ENCODE data around the gene PKP4.

PKP4 gene

DNA sequence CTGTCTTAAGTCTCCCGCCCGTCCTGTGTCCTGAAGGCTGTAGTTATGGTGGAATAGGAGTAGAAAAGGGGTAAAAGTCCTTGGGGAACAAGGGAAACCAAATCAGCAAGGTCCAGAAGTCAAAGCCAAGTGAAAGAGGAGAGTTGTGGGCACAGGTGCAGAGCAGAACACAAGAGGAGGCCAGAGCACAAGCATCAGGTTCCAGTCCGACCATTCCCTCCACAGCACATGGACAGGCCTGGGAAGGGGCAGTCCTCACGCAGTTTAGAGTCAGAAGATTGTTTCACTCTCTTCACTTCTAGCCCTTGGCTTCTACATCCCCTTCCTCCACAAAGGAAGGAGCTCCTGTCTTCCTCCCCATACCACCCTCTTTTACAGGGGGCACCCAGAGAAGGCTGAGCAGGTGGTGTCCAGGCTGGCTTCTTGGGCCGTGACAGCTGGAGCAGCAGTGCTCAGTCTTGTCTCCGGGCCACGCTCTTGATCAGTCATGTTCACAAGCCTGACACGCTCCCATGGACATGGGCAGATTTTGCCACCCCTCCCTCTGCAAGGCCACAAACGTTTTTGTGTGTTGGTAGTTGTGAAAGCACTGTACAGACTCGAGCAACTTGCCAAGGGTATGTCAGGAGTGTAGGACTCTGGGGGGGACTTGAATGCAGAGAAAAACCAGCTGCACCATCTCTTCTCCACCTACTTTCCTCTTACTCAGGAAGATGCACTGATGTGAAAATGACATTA, 199.9 kb downstream of the PKP4 start:
- no peak overlapping the region for H3K4me3 Mint-ChIP-seq
- H3K4me1 Mint-ChIP-seq: no peaks in the 10 kb centered on the region
- ATAC-seq (ENCODE audit: low read depth) (no peak), DNase-seq (ENCODE audit: low spot score in 2 of 2) (no peak)
- H3K36me3 Mint-ChIP-seq: no peaks in the 10 kb centered on the region
- no peaks in the 10 kb centered on the region for H3K9me3 Mint-ChIP-seq
- no peak overlapping the region for H3K27ac Mint-ChIP-seq
- no peaks in the 10 kb centered on the region for H3K27me3 Mint-ChIP-seq

DNA sequence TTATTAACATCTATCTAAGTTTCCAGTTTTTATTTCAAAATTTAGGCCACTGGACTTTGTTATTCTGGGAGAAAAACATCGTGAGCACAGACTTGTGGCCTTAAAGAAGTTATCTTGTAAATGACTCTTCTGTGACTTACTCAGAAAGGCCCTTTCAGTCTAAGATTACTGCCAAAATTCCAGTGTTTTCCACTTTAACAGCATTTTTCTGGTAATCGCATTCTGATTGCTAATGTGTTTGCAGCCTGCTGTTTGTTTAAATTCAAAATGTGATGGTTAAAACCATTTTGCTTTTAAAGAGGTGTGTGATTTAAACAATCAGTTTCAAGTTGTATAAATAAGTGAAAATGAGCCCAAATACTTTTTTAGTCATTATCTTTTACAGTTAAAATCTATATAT, 201.6 kb downstream of the PKP4 start:
- no peaks in the 10 kb centered on the region for H3K9me3 Mint-ChIP-seq
- no peak overlapping the region for H3K4me3 Mint-ChIP-seq
- no peak overlapping the region for H3K27ac Mint-ChIP-seq
- ATAC-seq (ENCODE audit: low read depth) (no peak), DNase-seq (ENCODE audit: low spot score in 2 of 2) (no peak)
- H3K4me1 Mint-ChIP-seq: no peaks in the 10 kb centered on the region
- H3K36me3 Mint-ChIP-seq: no peaks in the 10 kb centered on the region
- no peaks in the 10 kb centered on the region for H3K27me3 Mint-ChIP-seq

DNA sequence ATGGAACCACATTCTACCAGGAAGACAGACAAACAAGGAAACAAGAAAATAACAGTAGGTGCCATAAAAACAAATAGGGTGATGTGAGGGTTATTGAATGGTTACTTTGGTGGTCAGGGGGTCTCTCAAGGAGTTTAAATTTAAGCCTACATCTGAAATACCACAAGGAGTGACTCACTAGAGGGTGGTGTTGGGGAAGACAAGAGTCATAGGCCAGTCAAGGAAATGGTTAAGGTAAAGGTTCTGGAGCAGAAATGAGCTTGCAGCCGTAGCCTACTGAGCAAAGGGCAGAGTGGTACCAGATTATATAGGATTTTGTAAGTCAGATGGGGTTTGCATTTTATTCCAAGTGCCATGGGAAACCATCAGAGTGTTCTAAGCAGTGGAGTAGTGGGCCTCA, 202.7 kb downstream of the PKP4 start:
- H3K9me3 Mint-ChIP-seq: no peaks in the 10 kb centered on the region
- ATAC-seq (ENCODE audit: low read depth) (no peak), DNase-seq (ENCODE audit: low spot score in 2 of 2) (no peak)
- H3K36me3 Mint-ChIP-seq: no peaks in the 10 kb centered on the region
- no peaks in the 10 kb centered on the region for H3K4me1 Mint-ChIP-seq
- no peaks in the 10 kb centered on the region for H3K27me3 Mint-ChIP-seq
- no peak overlapping the region for H3K4me3 Mint-ChIP-seq
- no peak overlapping the region for H3K27ac Mint-ChIP-seq

DNA sequence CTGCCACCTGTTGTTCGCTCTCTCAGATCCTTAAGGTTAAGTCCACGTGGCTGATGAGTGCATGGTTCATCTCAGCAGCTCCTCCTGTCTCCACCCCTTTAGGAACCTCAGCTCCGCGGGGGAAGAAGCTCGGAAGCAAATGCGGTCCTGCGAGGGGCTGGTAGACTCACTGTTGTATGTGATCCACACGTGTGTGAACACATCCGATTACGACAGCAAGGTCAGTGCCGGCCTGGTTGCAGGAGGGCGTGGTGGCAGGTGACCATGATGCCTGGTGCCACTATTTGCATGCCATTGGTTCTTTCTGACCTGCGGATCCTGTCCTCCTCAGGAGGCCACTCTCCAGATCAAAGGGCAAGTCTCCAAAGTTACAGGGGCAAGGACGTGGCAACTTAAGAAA, 204.5 kb downstream of the PKP4 start:
- H3K4me3 Mint-ChIP-seq: no peak overlapping the region
- H3K9me3 Mint-ChIP-seq: no peaks in the 10 kb centered on the region
- no peaks in the 10 kb centered on the region for H3K36me3 Mint-ChIP-seq
- ATAC-seq (ENCODE audit: low read depth): no peak
- H3K27me3 Mint-ChIP-seq: no peaks in the 10 kb centered on the region
- H3K27ac Mint-ChIP-seq: no peak overlapping the region
- H3K4me1 Mint-ChIP-seq: no peaks in the 10 kb centered on the region
- no peak for DNase-seq (ENCODE audit: low spot score in 2 of 2)

DNA sequence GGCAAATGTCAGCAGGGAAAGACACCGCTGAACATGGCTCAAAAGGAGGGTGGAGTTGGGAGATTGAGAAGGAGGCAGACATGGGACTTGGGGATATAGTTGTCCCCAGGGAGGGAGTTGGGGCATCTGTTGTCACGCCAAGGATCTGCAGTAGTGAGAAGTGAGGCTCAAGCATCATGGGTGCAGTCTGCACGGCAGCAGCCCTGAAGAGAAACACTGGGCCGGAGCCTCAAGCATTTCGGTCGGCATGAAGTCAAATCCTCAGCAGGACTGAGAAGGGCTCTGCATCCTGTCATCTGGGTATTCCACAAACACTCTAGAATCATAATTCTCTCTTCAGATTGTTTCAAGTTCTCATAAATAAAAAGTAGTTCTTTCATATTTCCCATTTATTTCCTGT, 205.7 kb downstream of the PKP4 start:
- ATAC-seq (ENCODE audit: low read depth) (no peak), DNase-seq (ENCODE audit: low spot score in 2 of 2) (no peak)
- H3K4me1 Mint-ChIP-seq: no peaks in the 10 kb centered on the region
- H3K27me3 Mint-ChIP-seq: no peaks in the 10 kb centered on the region
- H3K36me3 Mint-ChIP-seq: no peaks in the 10 kb centered on the region
- H3K4me3 Mint-ChIP-seq: no peak overlapping the region
- H3K27ac Mint-ChIP-seq: no peak overlapping the region
- H3K9me3 Mint-ChIP-seq: no peaks in the 10 kb centered on the region

DNA sequence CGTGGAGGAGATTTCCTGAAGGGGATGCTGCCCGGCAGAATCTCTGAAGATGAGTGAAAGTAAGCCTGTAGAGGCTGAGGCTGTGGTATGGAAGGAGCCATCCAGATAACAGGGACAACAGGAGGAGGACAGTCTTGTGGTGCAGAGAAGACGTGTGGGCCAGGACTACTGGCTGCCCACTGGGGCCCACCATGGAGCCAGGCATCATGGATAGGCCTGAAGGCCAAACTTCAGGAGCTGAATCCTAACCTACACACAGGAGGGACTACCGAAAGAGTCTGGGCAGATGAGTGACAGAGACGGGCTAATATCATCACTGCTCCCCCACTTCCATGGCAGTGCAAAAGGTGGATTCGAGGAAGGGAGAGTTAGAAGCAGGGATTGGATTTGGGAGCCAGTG, 207.0 kb downstream of the PKP4 start:
- H3K27ac Mint-ChIP-seq: no peak overlapping the region
- DNase-seq (ENCODE audit: low spot score in 2 of 2) (no peak), ATAC-seq (ENCODE audit: low read depth) (no peak)
- H3K36me3 Mint-ChIP-seq: no peaks in the 10 kb centered on the region
- no peaks in the 10 kb centered on the region for H3K4me1 Mint-ChIP-seq
- no peak overlapping the region for H3K4me3 Mint-ChIP-seq
- no peaks in the 10 kb centered on the region for H3K27me3 Mint-ChIP-seq
- no peaks in the 10 kb centered on the region for H3K9me3 Mint-ChIP-seq

DNA sequence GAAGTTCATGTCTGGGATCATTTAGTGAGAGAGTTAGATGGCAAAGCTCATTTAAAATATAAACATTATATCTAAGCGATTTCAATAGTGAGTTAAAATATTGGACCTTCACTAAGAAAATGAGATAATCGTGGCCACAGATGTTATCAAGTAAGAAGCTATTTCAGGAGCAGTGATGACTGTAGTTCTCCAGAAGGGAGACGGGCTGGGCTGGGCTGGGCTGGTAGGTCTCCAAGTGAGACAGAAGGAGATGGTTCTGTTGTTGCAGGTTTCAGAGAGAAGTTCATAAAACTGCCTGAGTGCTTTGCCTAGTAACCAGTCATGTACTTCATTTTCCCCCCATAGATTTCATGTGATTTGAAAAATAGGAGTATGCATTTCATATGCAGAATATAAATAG, 208.2 kb downstream of the PKP4 start:
- DNase-seq (ENCODE audit: low spot score in 2 of 2) (no peak), ATAC-seq (ENCODE audit: low read depth) (no peak)
- Mint-ChIP-seq H3K27me3 (no peaks in the 10 kb centered on the region), H3K36me3 (no peaks in the 10 kb centered on the region), H3K27ac (no peak overlapping the region), H3K4me1 (no peaks in the 10 kb centered on the region), H3K9me3 (no peaks in the 10 kb centered on the region), H3K4me3 (no peak overlapping the region)

DNA sequence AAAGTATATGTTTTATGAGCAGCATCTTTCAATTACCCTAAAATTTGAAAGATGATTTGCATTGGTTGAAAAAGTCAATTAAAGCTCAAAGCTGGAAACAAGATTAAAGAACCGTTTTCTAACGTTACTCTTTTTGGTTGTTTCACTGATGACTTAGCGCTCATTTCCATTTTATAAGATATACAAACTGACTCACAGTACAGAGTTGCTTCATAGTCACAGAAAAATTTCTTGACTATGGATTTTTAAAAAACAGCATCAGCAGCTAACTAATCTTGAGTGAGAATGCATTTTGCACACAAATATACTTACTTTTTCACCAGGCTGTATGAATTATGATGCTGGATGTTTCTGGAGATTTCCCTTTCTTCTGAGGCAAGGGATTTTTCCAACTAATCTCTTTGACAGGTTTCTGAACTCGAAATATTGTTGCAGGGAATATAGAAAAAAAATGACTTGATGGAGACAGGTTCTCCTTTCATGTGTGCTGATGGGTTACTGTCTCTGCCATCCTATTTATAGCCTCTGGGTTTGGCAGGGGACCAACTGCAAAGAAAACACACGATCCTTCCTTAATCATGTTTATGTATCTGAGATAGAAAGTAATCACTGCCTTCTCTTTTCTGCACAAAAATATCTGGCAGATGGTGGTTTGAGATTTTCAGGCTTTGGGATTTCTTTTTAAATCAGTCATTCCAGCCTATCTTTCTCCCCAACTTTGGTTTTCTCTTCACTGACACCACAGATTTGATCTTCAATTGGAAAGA, 209.0 kb downstream of the PKP4 start:
- Mint-ChIP-seq H3K4me3 (no peak overlapping the region), H3K4me1 (no peaks in the 10 kb centered on the region), H3K27me3 (no peaks in the 10 kb centered on the region), H3K27ac (no peak overlapping the region), H3K36me3 (no peaks in the 10 kb centered on the region), H3K9me3 (no peaks in the 10 kb centered on the region)
- ATAC-seq (ENCODE audit: low read depth) (no peak), DNase-seq (ENCODE audit: low spot score in 2 of 2) (no peak)

DNA sequence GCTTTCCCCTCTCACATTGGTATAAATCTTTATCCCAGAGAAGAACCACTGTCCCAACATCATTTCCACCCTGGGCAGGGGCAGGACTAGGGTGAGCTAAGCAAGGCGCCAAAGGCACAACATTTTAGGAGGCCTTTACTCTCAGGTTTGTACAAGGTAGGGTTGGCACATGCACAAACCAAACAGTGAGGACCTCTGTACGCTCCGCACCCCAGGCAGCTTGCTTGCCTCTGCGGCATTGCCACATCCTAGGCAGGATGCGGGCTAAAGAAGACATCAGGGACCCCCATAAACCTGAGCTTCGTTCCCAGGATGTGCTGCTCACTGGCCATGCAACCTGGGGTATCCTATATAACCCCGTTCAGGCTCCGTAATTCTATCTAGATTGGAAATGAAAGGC, 210.2 kb downstream of the PKP4 start:
- H3K27me3 Mint-ChIP-seq: no peaks in the 10 kb centered on the region
- no peaks in the 10 kb centered on the region for H3K4me1 Mint-ChIP-seq
- no peak overlapping the region for H3K27ac Mint-ChIP-seq
- ATAC-seq (ENCODE audit: low read depth): no peak
- no peaks in the 10 kb centered on the region for H3K36me3 Mint-ChIP-seq
- no peaks in the 10 kb centered on the region for H3K9me3 Mint-ChIP-seq
- no peak for DNase-seq (ENCODE audit: low spot score in 2 of 2)
- no peak overlapping the region for H3K4me3 Mint-ChIP-seq

DNA sequence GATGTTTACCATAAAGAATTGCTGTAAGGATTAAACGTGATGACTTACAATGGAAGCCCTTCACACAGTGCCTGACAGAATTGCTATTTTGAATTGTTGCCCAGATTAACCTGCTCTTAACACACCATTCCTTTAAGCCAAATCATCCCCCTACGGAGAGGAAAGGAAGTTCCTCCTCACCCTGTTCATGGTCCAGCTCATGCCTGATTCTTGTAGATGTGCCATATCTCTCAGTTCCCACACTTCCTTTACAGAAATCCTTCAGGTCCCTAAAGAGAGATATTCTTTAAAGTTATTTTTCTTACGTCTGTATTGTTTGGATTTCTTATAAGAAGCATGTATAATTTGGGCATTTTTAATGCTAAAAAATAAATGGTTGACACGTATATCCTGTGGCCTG, 210.8 kb downstream of the PKP4 start:
- DNase-seq (ENCODE audit: low spot score in 2 of 2) (no peak), ATAC-seq (ENCODE audit: low read depth) (no peak)
- Mint-ChIP-seq H3K36me3 (no peaks in the 10 kb centered on the region), H3K9me3 (no peaks in the 10 kb centered on the region), H3K4me3 (no peak overlapping the region), H3K27me3 (no peaks in the 10 kb centered on the region), H3K4me1 (no peaks in the 10 kb centered on the region), H3K27ac (no peak overlapping the region)

DNA sequence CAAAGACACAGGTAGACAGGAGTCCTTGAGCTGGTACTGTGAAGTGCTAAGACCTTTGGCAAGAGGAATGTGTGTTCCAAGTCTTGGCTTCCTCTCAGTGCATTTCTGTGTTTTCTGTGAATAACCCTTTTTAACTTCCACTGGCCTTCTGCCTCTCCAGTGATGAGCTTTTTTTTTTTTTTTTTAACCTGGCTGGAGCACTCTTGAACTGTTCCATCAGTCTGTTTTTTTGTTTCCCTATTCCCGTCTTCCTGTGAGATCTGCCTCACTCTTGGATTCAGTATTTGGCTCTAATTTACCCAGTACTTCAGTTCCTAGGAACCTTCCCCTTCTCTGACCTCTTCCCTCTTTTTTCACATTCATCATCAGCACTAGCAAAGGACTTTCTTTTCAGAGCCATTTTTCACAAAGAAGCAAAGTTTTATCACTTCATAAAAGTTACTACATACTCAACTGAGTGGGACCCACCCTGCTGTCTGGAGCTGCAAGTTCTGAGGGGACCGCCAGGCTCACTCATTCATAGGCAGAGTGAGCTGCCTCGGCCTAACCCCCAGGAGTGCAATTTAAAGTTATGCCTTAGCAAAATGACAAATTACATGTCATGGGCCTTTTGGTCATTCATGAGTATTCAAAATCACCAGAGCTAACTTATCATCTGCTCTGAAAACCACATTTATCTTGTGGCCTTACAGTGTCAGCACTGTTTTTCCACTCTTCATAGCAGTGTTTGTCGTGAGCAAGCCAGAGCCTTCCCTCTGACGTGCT, 211.4 kb downstream of the PKP4 start:
- no peaks in the 10 kb centered on the region for H3K9me3 Mint-ChIP-seq
- H3K4me1 Mint-ChIP-seq: no peaks in the 10 kb centered on the region
- no peak overlapping the region for H3K27ac Mint-ChIP-seq
- no peak overlapping the region for H3K4me3 Mint-ChIP-seq
- no peak for ATAC-seq (ENCODE audit: low read depth)
- H3K27me3 Mint-ChIP-seq: no peaks in the 10 kb centered on the region
- DNase-seq (ENCODE audit: low spot score in 2 of 2): no peak
- H3K36me3 Mint-ChIP-seq: no peaks in the 10 kb centered on the region

DNA sequence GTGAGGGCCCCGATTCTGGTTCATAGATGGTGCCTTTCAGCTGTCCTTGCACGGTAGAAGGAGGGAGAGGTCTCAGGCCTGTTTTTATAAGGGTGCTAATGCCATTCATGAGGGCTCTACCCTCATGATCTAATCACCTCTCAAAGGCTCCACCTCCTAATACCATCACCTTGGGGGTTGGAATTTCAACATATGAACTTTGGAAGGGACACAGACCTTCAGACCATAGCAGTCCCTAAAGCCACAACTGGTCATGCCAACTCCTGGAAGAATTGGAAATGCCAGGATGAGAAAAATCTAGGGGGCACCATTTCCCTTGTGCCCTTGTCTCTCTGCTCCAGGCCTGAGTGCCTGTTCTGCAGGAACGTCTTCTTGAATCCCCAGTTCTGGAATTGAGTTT, 213.5 kb downstream of the PKP4 start:
- no peaks in the 10 kb centered on the region for H3K27me3 Mint-ChIP-seq
- H3K27ac Mint-ChIP-seq: no peak overlapping the region
- ATAC-seq (ENCODE audit: low read depth): no peak
- no peak for DNase-seq (ENCODE audit: low spot score in 2 of 2)
- no peaks in the 10 kb centered on the region for H3K9me3 Mint-ChIP-seq
- H3K4me1 Mint-ChIP-seq: no peaks in the 10 kb centered on the region
- no peaks in the 10 kb centered on the region for H3K36me3 Mint-ChIP-seq
- no peak overlapping the region for H3K4me3 Mint-ChIP-seq

DNA sequence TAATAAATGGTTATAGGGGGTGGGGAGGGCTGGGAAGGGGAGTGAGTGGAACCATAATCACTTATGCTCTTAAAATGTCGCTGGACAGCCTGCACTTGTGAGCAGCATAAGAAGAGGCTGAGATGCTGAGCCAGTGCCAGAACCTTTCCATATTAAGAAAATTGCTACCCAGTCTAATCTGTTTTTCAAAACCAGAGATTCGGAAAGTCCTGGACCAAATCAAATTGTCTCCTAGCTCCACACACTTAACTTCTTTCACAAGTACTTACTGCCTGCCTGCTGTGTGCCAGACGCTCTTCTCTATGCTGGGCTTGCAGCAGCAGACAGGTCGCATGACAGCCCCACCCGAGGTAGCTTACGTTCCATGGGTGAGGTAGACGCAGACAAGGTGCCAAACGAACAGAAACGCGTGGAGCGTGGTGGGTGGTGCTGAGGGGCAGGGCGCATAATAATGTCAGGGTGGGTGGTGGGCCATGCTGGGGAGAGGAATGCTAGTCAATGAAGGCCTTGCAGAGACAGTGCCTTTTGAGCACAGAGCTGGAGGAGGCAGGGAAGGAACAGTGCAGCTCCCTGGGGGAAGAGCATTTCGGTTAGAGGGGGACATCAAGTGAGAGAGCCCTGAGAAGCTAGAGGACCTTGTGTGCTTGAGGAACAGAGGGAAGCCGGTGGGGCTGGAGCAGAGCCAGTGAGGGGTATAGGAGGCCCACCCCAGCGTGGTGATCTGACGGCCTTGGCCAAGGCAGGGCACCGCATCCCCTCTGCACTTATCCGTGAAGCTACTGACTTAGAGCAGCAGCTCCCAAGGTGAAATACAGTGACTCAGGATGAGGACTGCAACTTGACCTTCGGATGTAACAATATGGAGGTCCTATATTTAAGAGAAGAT, 214.9 kb downstream of the PKP4 start:
- no peaks in the 10 kb centered on the region for H3K36me3 Mint-ChIP-seq
- DNase-seq (ENCODE audit: low spot score in 2 of 2): no peak

DNA sequence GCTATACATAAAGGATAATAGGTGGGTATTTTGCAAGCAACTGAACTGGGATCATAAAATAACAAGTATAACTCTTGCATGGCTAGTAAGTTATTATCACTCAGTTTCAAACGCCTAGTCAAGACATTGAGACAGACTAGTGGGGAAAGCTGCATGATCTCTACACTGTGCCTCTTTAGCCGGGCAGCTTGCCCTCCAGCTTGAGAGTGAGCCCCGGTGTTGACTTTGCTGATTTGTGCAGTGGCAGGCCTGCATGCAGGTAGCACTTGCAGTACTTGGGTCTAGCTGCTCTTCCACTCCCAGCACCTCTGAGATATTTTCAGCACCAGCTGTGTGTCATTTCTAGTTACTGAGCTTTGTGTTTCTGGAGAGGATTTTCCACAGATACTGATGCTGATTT, 219.5 kb downstream of the PKP4 start:
- no peak for DNase-seq (ENCODE audit: low spot score in 2 of 2)
- Mint-ChIP-seq H3K4me1 (no peaks in the 10 kb centered on the region), H3K27me3 (no peaks in the 10 kb centered on the region), H3K36me3 (no peaks in the 10 kb centered on the region), H3K9me3 (no peaks in the 10 kb centered on the region), H3K4me3 (no peak overlapping the region), H3K27ac (no peak overlapping the region)
- ATAC-seq (ENCODE audit: low read depth): no peak

More for the DNA sequence above, 214.9 kb downstream of the PKP4 start:
- Mint-ChIP-seq H3K27ac (no peak overlapping the region), H3K4me3 (no peak overlapping the region), H3K27me3 (no peaks in the 10 kb centered on the region), H3K4me1 (no peaks in the 10 kb centered on the region), H3K9me3 (no peaks in the 10 kb centered on the region)
- no peak for ATAC-seq (ENCODE audit: low read depth)
